Endothelial cell of umbilical vein (primary cell): ENCODE results near the gene CXCR6. TPM values are rescaled to one million over a fixed set of nuclear protein-coding genes. Genes with fewer than 3 reads are reported as not detected.

Experiments used
- polyA plus RNA-seq, 4 experiments: library from polyadenylated mRNA; depleted of rRNA in 3 of 4; stranded (reverse) in 3 of 4; unstranded in 1 of 4; fragments of >200 nt; gene quantifications; 2 replicates each; pipeline versions ENCODE4 v1.2.1 to v1.2.3, GENCODE V29; 2011 to 2012; ENCODE audit warnings: missing spikeins in 1 of 4
- small RNA-seq: library from RNA; depleted of rRNA; stranded (forward); fragments of <200 nt; gene quantifications from one replicate; pipeline ENCODE3, GENCODE V24; 2012; ENCODE audit warnings: low replicate concordance, low read depth; ENCODE audit not compliant: insufficient read depth, insufficient read length
- total RNA-seq: library from RNA; stranded (reverse); gene quantifications from 2 replicates; pipeline ENCODE4 v1.2.3, GENCODE V29; 2021

Gene CXCR6
- total and polyA plus RNA-seq, 2 donors (not counting 3 experiments of a cell fraction or from before 2014, with no cell fraction given) = not detected

Small RNA genes within 50 kb of the gene (small RNA-seq; reads per million reads assigned to genes)
- not detected for gene RF00019

Other genes starting within 250 kb of the CXCR6 start
- gene SLC6A20, start 146.9 kb upstream of the CXCR6 start, total RNA-seq = not detected in 2 replicates
- gene SLC6A20, start 146.9 kb upstream of the CXCR6 start, polyA plus RNA-seq = not detected in 2 replicates
- gene LZTFL1, start 101.3 kb upstream of the CXCR6 start, total RNA-seq = 15.1 and 18.2 TPM in 2 replicates
- gene LZTFL1, start 101.3 kb upstream of the CXCR6 start, polyA plus RNA-seq = 9.7 and 26.1 TPM in 2 replicates
- not detected in 2 replicates for gene CCR9, start 56.9 kb upstream of the CXCR6 start, total RNA-seq
- gene CCR9, start 56.9 kb upstream of the CXCR6 start, polyA plus RNA-seq = not detected in 2 replicates
- gene FYCO1, start 52.4 kb downstream of the CXCR6 start, total RNA-seq = 20.2 and 20.8 TPM in 2 replicates
- 11.1 and 13.9 TPM in 2 replicates for gene FYCO1, start 52.4 kb downstream of the CXCR6 start, polyA plus RNA-seq
- gene XCR1, start 84.0 kb downstream of the CXCR6 start, total RNA-seq = not detected in 2 replicates
- gene XCR1, start 84.0 kb downstream of the CXCR6 start, polyA plus RNA-seq = not detected in 2 replicates